ENCODE measurements around the gene SLC25A18.

DNA sequence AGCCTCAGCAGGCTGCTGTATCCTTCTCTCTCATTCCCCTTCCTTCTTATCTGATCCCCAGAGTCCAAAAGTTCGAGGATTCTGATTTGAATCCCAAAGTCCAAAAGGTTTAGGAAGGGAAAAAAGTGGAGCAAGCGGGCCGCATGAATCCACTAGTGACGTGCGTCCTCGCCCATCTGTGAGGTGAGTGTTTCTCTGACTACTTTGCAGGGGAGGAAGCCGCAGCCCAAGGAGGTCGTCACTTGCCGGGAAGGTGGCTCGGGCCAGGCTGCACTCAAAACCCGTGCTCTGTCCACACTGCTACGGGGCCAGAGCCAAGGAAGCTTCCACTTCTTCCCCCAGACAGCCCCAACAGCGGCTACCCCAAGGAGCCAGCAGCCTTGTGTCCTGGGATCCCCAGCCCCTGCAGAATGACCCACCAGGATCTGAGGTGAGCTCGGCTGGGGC is 16.3 kb downstream of the SLC25A18 start:
- no peak for TF ChIP-seq CTCF (IDR thresholded peaks at IDR 0.05)
- no peak for TF ChIP-seq ZFX (IDR thresholded peaks at IDR 0.05; ENCODE audit: borderline replicate concordance)
